HG02840 (cell line): ENCODE data around the gene MSH6.

Experiments used
- ATAC-seq: cut with Tn5 transposase; IDR thresholded peaks from one replicate; pipeline ENCODE4 v1.9.1; 2021; ENCODE audit warnings: mild to moderate bottlenecking, moderate library complexity, moderate number of reproducible peaks; ENCODE audit not compliant: unreplicated experiment, low FRiP score

MSH6 gene

DNA sequence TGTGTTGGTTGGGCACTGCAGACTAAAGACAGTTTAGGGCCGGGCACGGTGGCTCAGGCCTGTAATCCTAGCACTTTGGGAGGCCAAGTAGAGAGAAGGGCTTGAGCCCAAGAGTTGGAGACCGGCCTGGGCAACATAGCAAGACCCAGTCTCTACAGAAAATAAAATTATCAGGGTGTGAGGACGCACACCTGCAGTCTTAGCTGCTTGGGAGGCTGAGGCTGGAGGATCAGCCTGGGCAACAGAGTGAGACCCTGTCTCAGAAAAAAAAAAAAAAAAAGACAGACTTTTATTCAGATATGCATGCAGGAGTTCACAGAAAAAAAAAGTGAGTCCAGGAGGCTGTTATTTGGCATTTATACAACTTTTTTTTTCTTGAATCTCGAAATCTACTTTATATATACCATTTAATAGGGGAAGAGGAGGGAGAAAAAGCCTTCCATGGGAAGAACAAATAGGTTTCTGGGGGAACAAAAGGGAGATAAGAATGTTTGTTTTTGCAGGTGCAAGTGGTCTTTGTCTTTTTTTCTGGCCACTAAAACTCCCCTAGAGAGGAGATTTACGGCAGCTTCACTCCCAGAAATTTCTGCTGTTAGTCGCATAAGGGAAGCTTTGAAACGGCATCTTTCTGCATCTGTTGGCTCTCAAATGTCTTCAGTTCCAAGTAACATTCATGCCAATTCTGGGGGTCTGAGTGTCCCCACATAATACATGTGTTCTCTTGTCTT lies 4.1 kb upstream of the MSH6 start:
- no peak for ATAC-seq

DNA sequence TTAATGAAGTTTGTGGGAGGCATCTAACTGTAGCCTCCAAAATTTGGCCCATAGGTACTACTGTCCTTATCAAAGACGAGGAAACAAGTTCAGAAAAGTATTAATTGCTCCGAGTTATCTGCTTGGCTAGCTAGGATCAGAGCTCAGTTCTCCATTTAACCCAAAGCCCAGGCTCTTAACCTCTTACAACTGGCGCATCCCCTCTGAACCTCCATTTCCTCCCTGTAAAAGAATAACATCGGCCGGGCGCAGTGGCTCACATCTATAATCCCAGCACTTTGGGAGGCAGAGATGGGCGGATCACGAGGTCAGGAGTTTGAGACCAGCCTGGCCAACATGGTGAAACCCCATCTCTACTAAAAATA lies 3.5 kb upstream of the MSH6 start:
- no peak for ATAC-seq

DNA sequence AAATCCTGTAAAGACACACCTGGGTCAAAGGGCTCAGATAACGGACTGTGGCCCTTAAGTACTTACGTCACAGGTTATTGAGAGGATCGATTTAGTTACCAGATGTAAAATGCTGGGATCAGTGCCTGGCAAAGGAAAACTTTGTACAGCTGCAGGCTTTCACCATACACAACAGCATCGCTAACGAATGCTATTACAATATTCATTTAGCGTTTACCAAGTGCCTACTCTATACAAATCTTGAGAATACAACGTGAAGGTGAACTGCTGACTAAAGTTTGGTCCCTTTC lies 619 bp upstream of the MSH6 start:
- ATAC-seq, result no peak

DNA sequence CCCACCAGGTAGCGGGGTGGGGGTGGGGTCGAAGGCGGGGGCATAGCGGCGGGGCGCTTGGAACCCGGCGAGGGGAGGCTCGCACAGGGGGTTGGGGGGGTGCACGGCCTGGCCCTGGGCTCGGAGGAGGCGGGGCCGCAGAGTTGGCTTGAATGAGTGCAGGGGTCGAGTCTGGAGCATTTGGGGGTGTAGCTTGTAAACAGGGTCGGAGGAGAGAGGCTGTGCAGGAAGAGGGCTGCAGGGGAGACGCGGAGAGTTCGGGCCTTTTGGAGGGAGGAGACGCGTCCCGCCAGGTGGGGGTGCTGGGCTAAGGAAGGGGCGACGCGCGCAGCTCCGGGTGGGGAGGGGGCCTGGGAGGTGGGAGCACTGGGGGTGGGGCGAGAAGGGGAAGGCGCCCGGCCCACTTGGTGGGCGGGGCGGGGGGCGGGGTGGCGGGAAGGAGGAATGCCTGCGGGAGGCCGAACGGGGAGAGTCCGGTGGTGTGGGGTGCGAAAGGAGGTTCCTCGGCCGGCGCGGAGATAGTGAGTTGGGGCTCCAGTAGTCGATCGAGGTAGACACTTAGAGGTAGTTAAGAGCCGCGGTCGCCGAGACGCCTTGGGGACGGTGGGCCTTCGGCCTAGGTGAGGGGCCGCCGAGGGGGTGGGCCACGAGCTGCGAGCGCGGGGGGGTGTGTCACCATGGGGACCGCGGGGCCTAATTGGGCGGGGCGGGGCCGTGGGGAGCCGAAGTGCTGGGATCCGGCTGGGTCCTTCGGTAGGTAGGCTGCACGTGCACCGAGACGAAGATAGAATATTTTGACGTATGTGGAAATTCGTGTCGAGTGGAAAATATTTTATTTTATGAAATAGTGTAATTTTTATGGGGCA lies 774 bp downstream of the MSH6 start:
- peak; percentile 14 for ATAC-seq

DNA sequence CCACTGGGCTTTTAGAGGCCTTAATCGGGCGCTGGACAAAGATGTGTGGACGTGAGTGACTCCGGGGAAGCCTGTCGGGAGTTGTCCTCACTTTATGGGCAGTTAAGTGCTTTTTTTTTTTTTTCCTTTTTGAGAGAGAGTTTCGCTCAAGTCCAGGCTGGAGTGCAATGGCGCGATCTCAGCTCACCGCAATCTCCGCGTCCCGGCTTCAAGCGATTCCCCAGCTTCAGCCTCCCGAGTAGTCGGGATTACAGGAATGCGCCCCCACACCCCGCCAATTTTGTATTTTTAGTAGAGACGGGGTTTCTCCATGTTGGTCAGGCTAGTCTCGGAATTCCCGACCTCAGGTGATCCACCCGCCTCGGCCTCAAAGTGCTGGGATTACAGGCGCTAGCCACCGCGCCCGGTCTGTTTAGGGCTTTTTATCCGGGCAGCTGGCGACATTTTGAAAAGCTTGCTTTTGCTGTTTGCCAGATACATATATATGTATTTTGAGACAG lies 1.5 kb downstream of the MSH6 start:
- no peak for ATAC-seq

DNA sequence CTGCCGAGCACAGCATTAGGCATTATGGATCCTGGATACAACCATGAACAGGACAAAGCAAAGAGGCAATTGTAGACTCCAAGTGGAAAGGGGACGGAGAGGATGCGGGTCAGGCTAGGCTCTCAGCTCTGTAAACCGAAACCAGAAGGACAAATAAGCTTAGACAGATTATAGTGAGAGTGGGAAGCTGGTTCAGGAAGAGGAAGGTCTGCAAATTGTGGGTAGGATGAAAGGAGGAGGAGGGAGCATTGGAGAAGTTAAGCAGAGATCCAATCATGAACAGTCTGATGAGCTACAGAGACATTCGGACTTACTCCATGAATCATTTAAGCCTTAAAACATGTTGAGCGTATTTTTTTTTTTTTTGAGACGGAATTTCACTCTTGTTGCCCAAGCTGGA lies 3.0 kb downstream of the MSH6 start:
- ATAC-seq, result no peak

DNA sequence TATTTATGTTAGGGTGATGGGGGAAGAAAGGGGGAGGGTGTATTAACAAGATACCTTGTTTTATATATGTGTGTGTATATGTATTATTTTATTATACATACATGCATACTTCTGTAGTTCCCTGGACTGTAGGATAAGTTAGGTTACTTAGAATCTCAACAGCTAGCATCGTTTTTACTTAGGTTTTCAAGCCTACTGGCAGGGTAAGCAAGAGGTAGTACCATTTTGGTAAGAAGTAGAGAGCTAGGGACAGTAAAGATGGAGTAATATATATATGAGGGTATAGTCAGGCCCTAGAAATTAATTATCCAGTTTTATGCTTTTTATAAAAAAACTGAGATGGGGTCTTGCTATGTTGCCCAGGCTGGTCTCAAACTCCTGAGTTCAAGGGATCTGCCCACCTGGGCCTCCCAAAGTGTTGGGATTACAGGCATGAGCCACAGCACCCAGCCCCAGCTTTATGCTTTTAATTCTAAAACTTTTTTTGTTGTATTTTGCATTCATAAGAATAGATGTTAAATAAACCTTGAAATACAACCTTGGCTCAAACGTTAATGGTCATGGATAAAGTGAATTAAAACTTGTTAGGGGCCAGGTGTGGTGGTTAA lies 13.2 kb downstream of the MSH6 start:
- no peak for ATAC-seq

DNA sequence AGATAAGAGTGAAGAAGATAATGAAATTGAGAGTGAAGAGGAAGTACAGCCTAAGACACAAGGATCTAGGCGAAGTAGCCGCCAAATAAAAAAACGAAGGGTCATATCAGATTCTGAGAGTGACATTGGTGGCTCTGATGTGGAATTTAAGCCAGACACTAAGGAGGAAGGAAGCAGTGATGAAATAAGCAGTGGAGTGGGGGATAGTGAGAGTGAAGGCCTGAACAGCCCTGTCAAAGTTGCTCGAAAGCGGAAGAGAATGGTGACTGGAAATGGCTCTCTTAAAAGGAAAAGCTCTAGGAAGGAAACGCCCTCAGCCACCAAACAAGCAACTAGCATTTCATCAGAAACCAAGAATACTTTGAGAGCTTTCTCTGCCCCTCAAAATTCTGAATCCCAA lies 15.7 kb downstream of the MSH6 start:
- no peak for ATAC-seq

DNA sequence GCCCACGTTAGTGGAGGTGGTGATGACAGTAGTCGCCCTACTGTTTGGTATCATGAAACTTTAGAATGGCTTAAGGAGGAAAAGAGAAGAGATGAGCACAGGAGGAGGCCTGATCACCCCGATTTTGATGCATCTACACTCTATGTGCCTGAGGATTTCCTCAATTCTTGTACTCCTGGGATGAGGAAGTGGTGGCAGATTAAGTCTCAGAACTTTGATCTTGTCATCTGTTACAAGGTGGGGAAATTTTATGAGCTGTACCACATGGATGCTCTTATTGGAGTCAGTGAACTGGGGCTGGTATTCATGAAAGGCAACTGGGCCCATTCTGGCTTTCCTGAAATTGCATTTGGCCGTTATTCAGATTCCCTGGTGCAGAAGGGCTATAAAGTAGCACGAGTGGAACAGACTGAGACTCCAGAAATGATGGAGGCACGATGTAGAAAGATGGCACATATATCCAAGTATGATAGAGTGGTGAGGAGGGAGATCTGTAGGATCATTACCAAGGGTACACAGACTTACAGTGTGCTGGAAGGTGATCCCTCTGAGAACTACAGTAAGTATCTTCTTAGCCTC lies 16.2 kb downstream of the MSH6 start:
- no peak for ATAC-seq

DNA sequence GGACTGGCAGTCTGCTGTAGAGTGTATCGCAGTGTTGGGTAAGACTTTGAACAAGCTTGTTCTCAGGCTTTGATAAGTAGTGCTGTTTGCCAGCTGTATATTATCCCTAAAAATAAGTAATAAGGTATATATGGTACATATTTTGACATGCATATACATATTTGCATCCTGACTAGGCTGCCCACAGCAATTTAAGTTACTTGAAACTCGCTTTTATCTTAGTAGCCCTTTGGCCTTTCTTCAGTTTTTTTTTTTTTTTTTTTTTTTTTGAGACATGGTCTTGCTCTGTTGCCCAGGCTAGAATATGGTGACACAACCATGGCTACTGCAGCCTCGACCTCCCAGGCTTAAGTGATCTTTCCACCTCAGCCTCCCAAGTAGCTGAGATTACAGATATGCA lies 18.2 kb downstream of the MSH6 start:
- ATAC-seq, result no peak

DNA sequence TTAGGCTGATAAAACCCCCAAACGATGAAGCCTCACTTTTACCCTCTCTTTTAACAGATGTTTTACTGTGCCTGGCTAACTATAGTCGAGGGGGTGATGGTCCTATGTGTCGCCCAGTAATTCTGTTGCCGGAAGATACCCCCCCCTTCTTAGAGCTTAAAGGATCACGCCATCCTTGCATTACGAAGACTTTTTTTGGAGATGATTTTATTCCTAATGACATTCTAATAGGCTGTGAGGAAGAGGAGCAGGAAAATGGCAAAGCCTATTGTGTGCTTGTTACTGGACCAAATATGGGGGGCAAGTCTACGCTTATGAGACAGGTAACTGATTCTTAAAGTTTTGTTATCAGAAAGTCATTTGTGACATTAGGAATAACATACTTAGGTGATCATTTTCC lies 20.4 kb downstream of the MSH6 start:
- no peak for ATAC-seq

DNA sequence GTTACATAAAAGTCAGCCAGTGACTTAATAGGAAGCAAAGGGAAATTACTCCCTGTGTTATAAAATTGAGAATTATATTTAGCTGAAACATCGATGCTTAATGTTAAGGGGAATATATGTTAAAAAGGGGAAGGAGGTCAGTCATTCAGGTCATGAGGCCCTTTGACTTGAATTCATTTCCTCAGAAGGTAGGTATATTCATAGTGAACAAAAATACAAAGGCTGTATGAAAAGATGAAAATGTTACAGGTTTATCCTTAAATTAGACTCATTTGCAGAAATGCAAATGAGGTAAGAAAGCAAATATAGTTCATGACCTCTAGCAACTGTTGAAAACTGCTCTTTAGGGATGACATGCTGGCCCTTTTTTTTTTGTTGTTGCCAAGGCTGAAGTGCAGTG lies 20.8 kb downstream of the MSH6 start:
- ATAC-seq, result no peak

DNA sequence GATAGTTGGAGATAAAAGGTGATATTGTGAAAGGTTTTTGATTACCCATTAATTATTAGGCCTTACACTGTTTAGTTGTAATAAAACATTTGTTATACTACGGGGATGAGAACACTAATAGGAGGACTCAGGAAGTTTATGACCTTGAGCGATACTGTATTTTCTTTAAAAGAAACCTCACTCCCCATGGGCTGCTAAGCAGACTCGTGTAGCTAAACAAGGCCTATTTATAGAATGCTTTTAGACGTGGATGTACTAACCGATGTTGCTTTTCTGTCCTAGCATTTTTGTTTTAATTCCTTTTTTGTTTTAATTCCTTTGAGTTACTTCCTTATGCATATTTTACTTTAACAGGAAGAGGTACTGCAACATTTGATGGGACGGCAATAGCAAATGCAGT lies 22.9 kb downstream of the MSH6 start:
- no peak for ATAC-seq

DNA sequence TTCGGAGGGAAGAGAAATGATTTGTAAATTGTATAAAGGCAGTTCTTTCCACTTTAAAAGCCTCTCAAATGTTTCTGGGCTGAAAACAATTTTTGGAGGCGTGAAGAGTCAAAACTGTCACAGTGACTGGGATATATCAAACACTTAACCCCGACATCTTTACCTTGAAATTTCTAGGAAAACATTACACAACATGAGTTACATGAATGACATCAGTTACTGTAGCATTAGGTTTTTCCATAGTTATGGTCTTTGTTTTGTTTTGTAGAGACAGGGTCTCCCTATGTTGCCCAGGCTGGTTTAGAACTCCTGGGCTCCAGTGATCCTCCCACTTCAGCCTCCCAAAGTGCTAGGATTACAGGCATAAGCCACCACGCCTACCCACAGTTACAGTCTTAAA lies 25.7 kb downstream of the MSH6 start:
- ATAC-seq, result no peak

DNA sequence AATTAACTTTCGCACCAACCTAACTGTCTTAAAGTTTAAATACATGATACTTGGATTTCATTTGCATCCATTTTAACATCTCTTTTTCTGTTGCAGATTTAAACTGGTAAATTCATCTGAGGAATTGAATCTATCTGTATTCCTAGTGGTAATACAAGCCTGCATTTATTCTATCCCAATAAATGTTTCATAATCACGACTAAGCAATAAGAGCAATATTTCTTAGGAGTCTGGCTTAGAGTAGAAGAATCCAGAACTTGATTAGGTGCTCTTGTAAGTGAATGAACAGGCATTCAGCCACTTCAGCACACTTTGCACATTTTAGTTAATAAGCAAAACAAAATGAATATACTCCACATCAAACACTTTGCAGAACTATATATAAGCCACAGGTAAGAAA lies 27.0 kb downstream of the MSH6 start:
- ATAC-seq, result no peak

DNA sequence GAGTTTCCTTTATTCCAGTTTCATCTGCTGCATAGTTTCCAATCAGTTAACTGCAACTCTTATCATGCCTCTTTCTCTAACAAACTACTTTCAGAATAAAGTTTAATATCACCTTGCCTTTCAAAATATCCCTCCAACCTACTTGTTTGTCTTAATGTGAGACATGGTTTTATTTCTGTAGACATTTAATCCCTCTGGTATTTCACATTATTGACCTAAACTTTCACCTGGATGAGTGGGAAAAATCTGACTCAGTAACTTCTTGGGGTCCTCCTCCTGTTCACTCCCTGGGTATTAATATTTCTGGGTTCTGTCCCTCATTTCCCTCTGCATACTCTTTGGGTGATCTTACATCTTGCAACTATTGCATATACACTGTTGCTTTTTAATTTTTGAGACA lies 27.9 kb downstream of the MSH6 start:
- no peak for ATAC-seq

DNA sequence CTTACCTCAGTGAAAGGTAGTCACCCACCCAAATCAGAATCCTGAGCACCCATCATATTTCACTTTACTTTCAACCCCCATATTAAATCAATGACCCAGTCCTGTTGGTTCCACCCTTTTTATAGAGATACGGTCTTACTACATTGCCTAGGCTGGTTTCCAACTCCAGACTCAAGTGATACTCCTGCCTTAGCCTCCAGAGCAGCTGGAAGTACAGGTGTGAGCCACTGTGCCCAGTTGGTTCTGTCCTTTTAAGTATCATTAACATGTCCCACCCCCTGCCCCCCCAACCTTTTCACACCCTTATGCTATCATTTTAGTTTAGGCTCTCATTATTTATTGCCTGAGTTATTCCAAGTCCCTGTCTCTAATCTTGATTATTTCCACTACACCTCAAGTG lies 28.7 kb downstream of the MSH6 start:
- ATAC-seq, result no peak

DNA sequence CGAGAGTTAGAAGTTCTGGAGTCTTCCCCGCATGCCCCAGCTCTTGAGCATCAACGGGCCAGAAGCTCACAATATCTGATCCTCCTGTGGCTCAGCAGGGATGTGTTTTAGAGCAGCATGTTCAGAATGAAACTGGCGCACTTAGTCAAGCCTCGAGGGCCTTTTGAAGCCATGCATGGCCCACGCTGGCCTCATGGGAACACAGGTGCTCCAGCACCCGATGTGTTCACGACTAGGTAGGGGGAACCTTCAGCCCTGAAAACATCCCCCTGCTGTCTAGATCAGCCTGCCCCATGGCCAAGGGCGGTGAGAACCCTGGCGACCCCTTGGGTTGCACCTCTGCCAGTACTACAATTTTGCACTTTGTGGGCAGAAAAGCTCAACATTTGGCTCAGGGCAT lies 32.8 kb downstream of the MSH6 start:
- no peak for ATAC-seq

DNA sequence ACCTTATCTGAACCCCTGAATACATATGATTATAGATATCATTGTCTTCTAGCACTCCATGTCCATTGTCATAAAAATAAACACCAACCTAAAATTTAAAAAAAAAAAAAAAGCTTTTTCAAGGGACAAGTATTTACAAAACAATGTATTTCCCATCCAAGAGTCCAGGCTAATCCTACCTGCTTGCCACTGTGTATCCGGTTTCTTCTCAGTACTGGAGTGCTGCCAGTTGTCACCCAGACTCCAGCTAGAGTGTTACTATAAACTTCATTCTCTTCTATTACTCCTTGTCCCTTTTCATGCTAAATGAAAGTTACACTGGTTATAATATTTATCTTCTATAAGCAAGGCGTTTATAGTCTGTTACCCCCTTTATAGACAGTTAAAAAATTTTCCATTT lies 35.8 kb downstream of the MSH6 start:
- no peak for ATAC-seq

DNA sequence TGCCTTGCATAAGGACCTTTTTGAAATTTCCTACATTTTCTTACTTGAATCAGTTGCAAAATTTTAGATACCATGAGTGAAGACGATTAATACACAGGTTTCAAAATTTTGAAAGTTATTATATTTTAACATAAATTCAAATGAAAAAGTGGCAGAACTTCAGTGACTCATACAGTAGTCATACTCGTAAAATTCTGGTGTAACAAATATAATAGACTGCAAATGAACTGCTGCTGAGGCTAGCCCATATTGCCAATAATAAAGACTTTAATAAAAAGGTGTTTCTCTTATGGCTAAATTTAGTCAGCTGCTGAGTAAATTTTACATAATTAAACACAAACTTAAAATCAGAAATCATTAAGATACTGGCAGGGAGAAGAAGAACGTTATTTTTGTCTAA lies 36.9 kb downstream of the MSH6 start:
- no peak for ATAC-seq

DNA sequence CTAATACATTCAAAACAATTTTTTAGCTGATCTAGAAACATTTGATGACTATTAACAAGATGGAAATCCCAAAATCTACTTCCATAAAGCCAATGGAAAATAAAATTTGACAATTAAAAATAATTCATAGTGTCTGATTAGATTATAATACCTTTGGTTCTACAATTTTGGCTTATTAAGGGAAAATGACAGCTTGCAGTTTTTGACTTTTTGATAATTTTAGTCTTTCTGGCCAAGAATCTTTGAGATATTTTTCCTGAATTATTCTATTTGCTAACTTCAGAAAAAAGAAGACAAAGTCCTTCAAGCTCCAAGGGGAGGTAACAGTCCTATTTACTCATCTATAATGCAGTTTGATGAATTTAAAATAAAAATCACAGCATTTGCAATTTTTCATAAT lies 39.6 kb downstream of the MSH6 start:
- ATAC-seq, result no peak
